Gastrocnemius medialis (tissue), 4 donors: ENCODE results near the gene PRAMEF5.
"Not testable (repeated sequence)": the region's sequence is repeated elsewhere in the genome, so short reads cannot be mapped to it uniquely, and the experiment has no call there.

ENCODE experiments used
- POLR2A ChIP-seq, 2 donors: fragments of 450-650 bp; IDR thresholded peaks; one replicate each; pipeline ENCODE4 v1.6.1; 2017; ENCODE audit warnings: antibody characterized with exemption in 2 of 2, mild to moderate bottlenecking in 2 of 2, moderate library complexity in 2 of 2
- TF ChIP-seq, protein P1 (sequence below), 5 experiments: fragments of 450-650 bp in 3 of 5; fragments of 200-600 bp in 2 of 5; sonication (generic) in 2 of 5; IDR thresholded peaks in 4 of 5; conservative IDR thresholded peaks in 1 of 5; 1 replicate in 4 of 5; 2 replicates in 1 of 5; pipeline ENCODE4 v1.5.1; 2016 to 2019; ENCODE audit warnings: antibody characterized with exemption in 5 of 5, mild to moderate bottlenecking in 3 of 5, moderate library complexity in 3 of 5

DNA sequence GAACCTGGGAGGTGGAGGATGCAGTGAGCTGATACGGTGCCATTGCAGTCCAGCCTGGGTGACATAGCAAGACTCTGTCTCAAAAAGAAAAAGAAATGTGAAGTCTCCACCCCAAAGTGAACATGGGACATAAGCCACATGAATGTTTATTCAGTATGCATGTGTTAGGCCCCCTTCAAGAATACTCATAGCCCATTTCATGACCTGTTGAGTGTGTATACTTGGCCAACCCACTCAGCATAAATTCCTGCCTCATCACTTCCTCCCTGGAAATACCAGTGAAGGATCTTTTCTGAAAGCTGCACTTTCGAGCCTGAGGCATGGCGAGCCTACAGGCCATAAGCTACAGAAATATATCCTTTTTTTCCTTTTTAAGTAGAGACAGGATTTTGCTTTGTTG lies 34.8 kb upstream of the PRAMEF5 start:
- TF ChIP-seq, protein P1, sequence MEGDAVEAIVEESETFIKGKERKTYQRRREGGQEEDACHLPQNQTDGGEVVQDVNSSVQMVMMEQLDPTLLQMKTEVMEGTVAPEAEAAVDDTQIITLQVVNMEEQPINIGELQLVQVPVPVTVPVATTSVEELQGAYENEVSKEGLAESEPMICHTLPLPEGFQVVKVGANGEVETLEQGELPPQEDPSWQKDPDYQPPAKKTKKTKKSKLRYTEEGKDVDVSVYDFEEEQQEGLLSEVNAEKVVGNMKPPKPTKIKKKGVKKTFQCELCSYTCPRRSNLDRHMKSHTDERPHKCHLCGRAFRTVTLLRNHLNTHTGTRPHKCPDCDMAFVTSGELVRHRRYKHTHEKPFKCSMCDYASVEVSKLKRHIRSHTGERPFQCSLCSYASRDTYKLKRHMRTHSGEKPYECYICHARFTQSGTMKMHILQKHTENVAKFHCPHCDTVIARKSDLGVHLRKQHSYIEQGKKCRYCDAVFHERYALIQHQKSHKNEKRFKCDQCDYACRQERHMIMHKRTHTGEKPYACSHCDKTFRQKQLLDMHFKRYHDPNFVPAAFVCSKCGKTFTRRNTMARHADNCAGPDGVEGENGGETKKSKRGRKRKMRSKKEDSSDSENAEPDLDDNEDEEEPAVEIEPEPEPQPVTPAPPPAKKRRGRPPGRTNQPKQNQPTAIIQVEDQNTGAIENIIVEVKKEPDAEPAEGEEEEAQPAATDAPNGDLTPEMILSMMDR (IDR thresholded peaks at IDR 0.05 in 4 of 5, conservative IDR thresholded peaks at IDR 0.05 in 1 of 5), result not testable (repeated sequence)
- TF ChIP-seq POLR2A (IDR thresholded peaks at IDR 0.05), result not testable (repeated sequence)
